Glutamatergic neuron (in vitro differentiated cells): Measurements from ENCODE around the gene ENTREP3. TPM values are rescaled to one million over a fixed set of nuclear protein-coding genes. Genes with fewer than 3 reads are reported as not detected.

Experiments
- DNase-seq: peaks from one replicate; pipeline ENCODE4 v3.0.0; 2022
- H3K27ac Mint-ChIP-seq: one replicate; pipeline ENCODE4 v1.8.0; 2020; ENCODE audit warnings: mild to moderate bottlenecking, mixed read lengths, inconsistent platforms; ENCODE audit not compliant: unreplicated experiment
- H3K27me3 Mint-ChIP-seq: one replicate; pipeline ENCODE4 v1.8.0; 2020; ENCODE audit warnings: mild to moderate bottlenecking, moderate library complexity, mixed read lengths, inconsistent platforms; ENCODE audit not compliant: unreplicated experiment
- H3K36me3 Mint-ChIP-seq: one replicate; pipeline ENCODE4 v1.8.0; 2020; ENCODE audit warnings: mild to moderate bottlenecking, mixed read lengths, inconsistent platforms; ENCODE audit not compliant: unreplicated experiment
- H3K4me1 Mint-ChIP-seq: one replicate; pipeline ENCODE4 v1.8.0; 2020; ENCODE audit warnings: mild to moderate bottlenecking, low read depth, mixed read lengths, inconsistent platforms; ENCODE audit not compliant: unreplicated experiment
- H3K4me3 Mint-ChIP-seq: one replicate; pipeline ENCODE4 v1.8.0; 2020; ENCODE audit warnings: mild to moderate bottlenecking, mixed read lengths, inconsistent platforms; ENCODE audit not compliant: unreplicated experiment
- H3K9me3 Mint-ChIP-seq: one replicate; pipeline ENCODE4 v1.8.0; 2020; ENCODE audit warnings: mild to moderate bottlenecking, moderate library complexity, mixed read lengths, inconsistent platforms; ENCODE audit not compliant: unreplicated experiment
- CTCF ChIP-seq: fragments of 200-600 bp; sonication (generic); IDR thresholded peaks from one replicate; pipeline ENCODE4 v1.5.0; 2021; ENCODE audit not compliant: partially characterized antibody, unreplicated experiment
- total RNA-seq: library from RNA; stranded (reverse); fragmentation: NEBNext Ultra II Directional; extraction: Animal tissue kit (Norgen Biotek cat#: 25700); gene quantifications from one replicate; pipeline ENCODE4 v1.2.1, GENCODE V29; 2021; ENCODE audit not compliant: unreplicated experiment

Gene ENTREP3
- total RNA-seq, 1 donor from 2014 or later, result 51.2 TPM

DNA sequence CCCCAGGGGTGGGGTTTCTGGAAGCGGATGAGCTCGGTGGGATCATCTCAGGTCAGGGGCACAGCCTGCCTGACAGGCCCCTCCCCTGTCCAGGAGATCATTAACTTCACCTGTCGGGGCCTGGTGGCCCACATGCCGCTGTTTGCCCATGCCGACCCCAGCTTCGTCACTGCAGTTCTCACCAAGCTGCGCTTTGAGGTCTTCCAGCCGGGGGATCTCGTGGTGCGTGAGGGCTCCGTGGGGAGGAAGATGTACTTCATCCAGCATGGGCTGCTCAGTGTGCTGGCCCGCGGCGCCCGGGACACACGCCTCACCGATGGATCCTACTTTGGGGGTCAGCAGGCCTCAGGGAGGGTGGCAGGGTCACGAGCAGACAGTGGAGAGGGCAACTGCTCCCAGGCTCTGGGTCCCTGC, 30.4 kb upstream of the ENTREP3 start:
- H3K4me3 Mint-ChIP-seq, result no peak overlapping the region
- H3K27ac Mint-ChIP-seq, result no peak overlapping the region
- peaks cover 2% of the 10 kb centered on the region for H3K27me3 Mint-ChIP-seq
- no peak for DNase-seq
- H3K4me1 Mint-ChIP-seq, result no peaks in the 10 kb centered on the region
- H3K9me3 Mint-ChIP-seq, result peaks cover 9% of the 10 kb centered on the region
- TF ChIP-seq CTCF, result no peak
- H3K36me3 Mint-ChIP-seq, result peaks cover 12% of the 10 kb centered on the region

GRCh38 chr1:155285063-155285462, 29.8 kb upstream of the ENTREP3 start:
- Mint-ChIP-seq H3K27me3 (peaks cover 2% of the 10 kb centered on the region), H3K9me3 (peaks cover 9% of the 10 kb centered on the region), H3K36me3 (peaks cover 12% of the 10 kb centered on the region), H3K4me3 (peak overlapping the region; percentile 30), H3K4me1 (no peaks in the 10 kb centered on the region), H3K27ac (no peak overlapping the region)
- no peak for TF ChIP-seq CTCF
- no peak for DNase-seq

GRCh38 chr1:155284476-155284875, 29.2 kb upstream of the ENTREP3 start:
- TF ChIP-seq CTCF, result no peak
- Mint-ChIP-seq H3K27ac (no peak overlapping the region), H3K9me3 (peaks cover 10% of the 10 kb centered on the region), H3K4me3 (no peak overlapping the region), H3K36me3 (peaks cover 12% of the 10 kb centered on the region), H3K27me3 (peaks cover 2% of the 10 kb centered on the region), H3K4me1 (peaks cover 2% of the 10 kb centered on the region)
- no peak for DNase-seq

DNA sequence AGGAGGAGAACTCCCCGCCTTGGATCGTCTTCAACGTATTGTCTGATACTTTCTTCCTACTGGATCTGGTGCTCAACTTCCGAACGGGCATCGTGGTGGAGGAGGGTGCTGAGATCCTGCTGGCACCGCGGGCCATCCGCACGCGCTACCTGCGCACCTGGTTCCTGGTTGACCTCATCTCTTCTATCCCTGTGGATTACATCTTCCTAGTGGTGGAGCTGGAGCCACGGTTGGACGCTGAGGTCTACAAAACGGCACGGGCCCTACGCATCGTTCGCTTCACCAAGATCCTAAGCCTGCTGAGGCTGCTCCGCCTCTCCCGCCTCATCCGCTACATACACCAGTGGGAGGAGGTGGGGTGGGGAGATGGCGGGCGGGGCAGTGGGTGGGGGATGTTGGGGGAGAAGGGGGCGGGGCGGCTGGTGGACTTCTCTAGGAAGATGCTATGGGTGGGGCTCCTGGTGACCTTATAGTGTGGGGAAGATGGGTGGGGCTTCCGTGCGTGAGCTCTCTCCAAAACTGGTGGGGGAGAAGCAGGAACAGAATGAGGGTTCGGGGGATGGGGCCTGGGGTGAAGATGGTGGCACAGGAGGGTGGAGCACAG, 27.3 kb upstream of the ENTREP3 start:
- no peak for DNase-seq
- Mint-ChIP-seq H3K27ac (no peak overlapping the region), H3K4me3 (no peak overlapping the region), H3K9me3 (peaks cover 5% of the 10 kb centered on the region), H3K36me3 (peaks cover 4% of the 10 kb centered on the region), H3K27me3 (peaks cover 5% of the 10 kb centered on the region), H3K4me1 (peaks cover 13% of the 10 kb centered on the region)
- TF ChIP-seq CTCF, result no peak

GRCh38 chr1:155279268-155279667, 24.0 kb upstream of the ENTREP3 start:
- DNase-seq, result no peak
- H3K4me3 Mint-ChIP-seq, result peak overlapping the region; percentile 74
- peaks cover 3% of the 10 kb centered on the region for H3K27me3 Mint-ChIP-seq
- no peak for TF ChIP-seq CTCF
- H3K9me3 Mint-ChIP-seq, result peaks cover 9% of the 10 kb centered on the region
- H3K4me1 Mint-ChIP-seq, result peaks cover 13% of the 10 kb centered on the region
- peak overlapping the region; percentile 45 for H3K27ac Mint-ChIP-seq
- H3K36me3 Mint-ChIP-seq, result no peaks in the 10 kb centered on the region
